Measurements from ENCODE around the gene FBN3.

DNA sequence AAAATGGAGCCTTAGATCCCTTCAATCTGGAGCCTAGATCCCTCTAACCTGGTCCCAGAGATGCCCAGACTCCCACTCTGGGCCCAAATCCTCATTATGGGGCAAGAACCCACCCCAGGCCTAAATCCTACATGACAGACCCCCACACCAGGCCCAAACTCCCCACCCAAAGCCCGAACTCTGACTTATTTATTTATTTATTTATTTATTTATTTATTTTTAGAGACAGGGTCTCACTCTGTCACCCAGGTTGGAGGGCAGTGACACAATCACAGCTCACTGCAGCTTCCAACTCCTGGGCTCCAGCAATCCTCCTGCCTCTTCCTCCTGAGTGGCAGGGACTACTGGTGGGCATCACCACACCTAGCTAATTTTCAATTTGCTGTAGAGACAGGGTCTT lies 12.0 kb downstream of the FBN3 start:
- TF ChIP-seq SUZ12 (IDR thresholded peaks at IDR 0.05; ENCODE audit: extremely low read depth, insufficient read depth, insufficient read length), result no peak
- no peak for TF ChIP-seq ZNF274 (IDR thresholded peaks at IDR 0.05; ENCODE audit: low read depth, low read length)
- no peak for TF ChIP-seq YY1 (IDR thresholded peaks at IDR 0.05; ENCODE audit: insufficient read depth, insufficient read length)

Data from NT2/D1 (cell line).